GM23338 (cell line): Measurements from ENCODE around the gene RALBP1. TPM values are rescaled to one million over a fixed set of nuclear protein-coding genes. Genes with fewer than 3 reads are reported as not detected.
A peak's percentile ranks its signal among the peaks of the same experiment; 100 is the strongest.

ENCODE experiments used
- ATAC-seq: fragments of 200-7000 bp; cut with Tn5 transposase; 3 replicates; pipeline ENCODE4 v1.9.1; 2020
- DNase-seq: peaks from one replicate; pipeline ENCODE4 v3.0.0-alpha.2; 2015; ENCODE audit warnings: low spot score
- H2AFZ ChIP-seq: fragments of 200-600 bp; sonication (generic); 2 replicates; pipeline ENCODE4 v1.8.0; 2016; ENCODE audit warnings: antibody characterized with exemption, mild to moderate bottlenecking, moderate library complexity
- H3F3A ChIP-seq: fragments of 200-600 bp; sonication (generic); replicated peaks from 2 replicates; pipeline ENCODE4 v1.8.0; 2017; ENCODE audit warnings: antibody characterized with exemption, mixed run types, low read depth
- H3K27ac ChIP-seq: fragments of 200-600 bp; sonication (generic); 2 replicates; pipeline ENCODE4 v1.6.1; 2016; ENCODE audit warnings: low read depth
- H3K27me3 ChIP-seq: fragments of 200-600 bp; sonication (generic); 2 replicates; pipeline ENCODE4 v1.8.0; 2016; ENCODE audit warnings: mild to moderate bottlenecking, mixed run types, moderate library complexity; ENCODE audit not compliant: insufficient read depth
- H3K36me3 ChIP-seq: fragments of 200-600 bp; sonication (generic); 2 replicates; pipeline ENCODE4 v1.8.0; 2016; ENCODE audit warnings: mild to moderate bottlenecking; ENCODE audit not compliant: insufficient read depth
- H3K4me1 ChIP-seq: fragments of 200-600 bp; sonication (generic); 2 replicates; pipeline ENCODE4 v1.8.0; 2016; ENCODE audit warnings: mild to moderate bottlenecking, moderate library complexity; ENCODE audit not compliant: insufficient read depth
- H3K4me2 ChIP-seq: fragments of 200-600 bp; sonication (generic); 2 replicates; pipeline ENCODE4 v1.7.1; 2017; ENCODE audit warnings: mixed run types
- H3K4me3 ChIP-seq: fragments of 200-600 bp; sonication (generic); 2 replicates; pipeline ENCODE4 v1.6.1; 2016; ENCODE audit warnings: mixed run types
- H3K79me2 ChIP-seq: fragments of 200-600 bp; sonication (generic); replicated peaks from 2 replicates; pipeline ENCODE4 v1.8.0; 2017; ENCODE audit warnings: mild to moderate bottlenecking; ENCODE audit not compliant: insufficient read depth
- H3K9me2 ChIP-seq: fragments of 200-600 bp; sonication (generic); 2 replicates; pipeline ENCODE4 v1.8.0; 2017; ENCODE audit not compliant: insufficient read depth
- H4K20me1 ChIP-seq: fragments of 200-600 bp; sonication (generic); replicated peaks from 2 replicates; pipeline ENCODE4 v1.8.0; 2017; ENCODE audit warnings: mild to moderate bottlenecking; ENCODE audit not compliant: insufficient read depth
- H3K27ac Mint-ChIP-seq: 2 replicates; pipeline ENCODE4 v1.8.0; 2020; ENCODE audit warnings: inconsistent platforms, mild to moderate bottlenecking, moderate library complexity, mixed read lengths
- H3K27me3 Mint-ChIP-seq: 3 replicates; pipeline ENCODE4 v1.8.0; 2022; ENCODE audit warnings: low read depth, mild to moderate bottlenecking, moderate library complexity, mixed read lengths, inconsistent platforms; ENCODE audit not compliant: insufficient read depth, poor library complexity
- H3K36me3 Mint-ChIP-seq: 3 replicates; pipeline ENCODE4 v1.8.0; 2021; ENCODE audit warnings: low read depth, mild to moderate bottlenecking, inconsistent platforms, moderate library complexity, mixed read lengths
- H3K4me1 Mint-ChIP-seq: 3 replicates; pipeline ENCODE4 v1.8.0; 2020; ENCODE audit warnings: mild to moderate bottlenecking, inconsistent platforms, mixed read lengths
- H3K4me3 Mint-ChIP-seq: 3 replicates; pipeline ENCODE4 v1.8.0; 2021; ENCODE audit warnings: moderate library complexity, mild to moderate bottlenecking, inconsistent platforms, mixed read lengths
- H3K9me3 Mint-ChIP-seq: 3 replicates; pipeline ENCODE4 v1.8.0; 2020; ENCODE audit warnings: moderate library complexity, mild to moderate bottlenecking, inconsistent platforms, mixed read lengths
- CREB1 ChIP-seq: fragments of 250-450 bp; sonication (Bioruptor Pico); IDR thresholded peaks from 2 replicates; pipeline ENCODE4 v1.5.0; 2020; ENCODE audit warnings: low read depth, mild to moderate bottlenecking, moderate library complexity
- EZH2phosphoT487 ChIP-seq: fragments of 200-600 bp; sonication (generic); IDR thresholded peaks from one replicate; pipeline ENCODE4 v1.8.1; 2018; ENCODE audit warnings: antibody characterized with exemption; ENCODE audit not compliant: unreplicated experiment
- JUNB ChIP-seq: IDR thresholded peaks from one replicate; pipeline ENCODE4 v1.6.1; 2016; ENCODE audit warnings: antibody characterized with exemption; ENCODE audit not compliant: unreplicated experiment
- NANOG ChIP-seq: IDR thresholded peaks from 2 replicates; pipeline ENCODE4 v1.6.1; 2016; ENCODE audit warnings: antibody characterized with exemption, borderline replicate concordance
- POLR2AphosphoS5 ChIP-seq: IDR thresholded peaks from 2 replicates; pipeline ENCODE4 v1.6.1; 2016; ENCODE audit warnings: antibody characterized with exemption, low read depth
- STAT1 ChIP-seq: IDR thresholded peaks from one replicate; pipeline ENCODE4 v1.6.1; 2016; ENCODE audit warnings: antibody characterized with exemption; ENCODE audit not compliant: unreplicated experiment
- ZNF114 ChIP-seq: fragments of 250-450 bp; sonication (Bioruptor Pico); IDR thresholded peaks from 2 replicates; pipeline ENCODE4 v1.5.0; 2020; ENCODE audit warnings: mild to moderate bottlenecking, moderate library complexity
- ZNF331 ChIP-seq: fragments of 250-450 bp; sonication (Bioruptor Pico); IDR thresholded peaks from 2 replicates; pipeline ENCODE4 v1.5.0; 2020; ENCODE audit warnings: low read depth, mild to moderate bottlenecking, moderate library complexity
- polyA plus RNA-seq: library from polyadenylated mRNA; unstranded; fragments of >200 nt; fragmentation: Nextera tagmentation; extraction: Ambion mirVana; gene quantifications from 2 replicates; pipeline ENCODE4 v1.2.1, GENCODE V29; 2016
- total RNA-seq: library from RNA; depleted of rRNA; stranded (reverse); fragments of >200 nt; shearing (Covaris generic); gene quantifications from 2 replicates; pipeline ENCODE4 v1.2.3, GENCODE V29; 2014
- TF ChIP-seq, protein P1 (sequence below), 2 experiments: fragments of 200-600 bp in 1 of 2; sonication (generic) in 1 of 2; conservative IDR thresholded peaks; 2 replicates each; pipeline versions ENCODE4 v1.5.1 to v1.6.1; 2016 to 2017; ENCODE audit warnings: antibody characterized with exemption in 2 of 2, low read depth in 2 of 2, mild to moderate bottlenecking in 2 of 2, moderate library complexity in 1 of 2
- TF ChIP-seq, protein P2 (sequence below): IDR thresholded peaks from 2 replicates; pipeline ENCODE4 v1.6.1; 2016; ENCODE audit warnings: antibody characterized with exemption
- TF ChIP-seq, protein P3 (sequence below): IDR thresholded peaks from one replicate; pipeline ENCODE4 v1.6.1; 2018; ENCODE audit warnings: antibody characterized with exemption; ENCODE audit not compliant: unreplicated experiment

The RALBP1 gene
- total and polyA plus RNA-seq, 2 experiments from 2014 or later, result 80.9 to 103 TPM

DNA sequence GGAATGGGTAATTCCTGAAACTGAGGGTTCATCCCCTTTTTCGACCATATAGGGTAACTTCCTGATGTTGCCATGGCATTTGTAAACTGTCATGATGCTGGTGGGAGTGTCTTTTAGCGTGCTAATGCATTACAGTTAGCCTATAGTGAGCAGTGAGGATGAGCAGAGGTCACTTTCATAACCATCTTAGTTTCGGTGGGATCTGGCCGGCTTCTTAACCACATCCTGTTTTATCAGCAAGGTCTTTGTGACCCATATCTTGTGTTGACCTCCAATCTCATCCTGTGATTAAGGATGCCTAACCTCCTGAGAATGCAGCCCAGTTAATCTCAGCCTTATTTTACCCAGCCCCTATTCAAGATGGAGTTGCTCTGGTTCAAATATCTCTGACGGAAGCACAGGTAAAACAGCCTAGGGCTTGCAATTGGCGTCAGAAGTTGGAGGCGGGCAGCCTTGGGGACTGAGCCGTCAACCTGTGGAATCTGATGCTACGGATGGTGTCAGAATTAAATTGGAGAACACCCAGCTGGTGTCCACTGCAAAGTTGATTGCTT lies 19.5 kb downstream of the RALBP1 start (continued):
- TF ChIP-seq, protein P1, sequence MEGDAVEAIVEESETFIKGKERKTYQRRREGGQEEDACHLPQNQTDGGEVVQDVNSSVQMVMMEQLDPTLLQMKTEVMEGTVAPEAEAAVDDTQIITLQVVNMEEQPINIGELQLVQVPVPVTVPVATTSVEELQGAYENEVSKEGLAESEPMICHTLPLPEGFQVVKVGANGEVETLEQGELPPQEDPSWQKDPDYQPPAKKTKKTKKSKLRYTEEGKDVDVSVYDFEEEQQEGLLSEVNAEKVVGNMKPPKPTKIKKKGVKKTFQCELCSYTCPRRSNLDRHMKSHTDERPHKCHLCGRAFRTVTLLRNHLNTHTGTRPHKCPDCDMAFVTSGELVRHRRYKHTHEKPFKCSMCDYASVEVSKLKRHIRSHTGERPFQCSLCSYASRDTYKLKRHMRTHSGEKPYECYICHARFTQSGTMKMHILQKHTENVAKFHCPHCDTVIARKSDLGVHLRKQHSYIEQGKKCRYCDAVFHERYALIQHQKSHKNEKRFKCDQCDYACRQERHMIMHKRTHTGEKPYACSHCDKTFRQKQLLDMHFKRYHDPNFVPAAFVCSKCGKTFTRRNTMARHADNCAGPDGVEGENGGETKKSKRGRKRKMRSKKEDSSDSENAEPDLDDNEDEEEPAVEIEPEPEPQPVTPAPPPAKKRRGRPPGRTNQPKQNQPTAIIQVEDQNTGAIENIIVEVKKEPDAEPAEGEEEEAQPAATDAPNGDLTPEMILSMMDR (conservative IDR thresholded peaks at IDR 0.05; ENCODE audit: low read depth in 2 of 2), result no peak
- TF ChIP-seq JUNB (no peak), STAT1 (no peak), EZH2phosphoT487 (no peak)

DNA sequence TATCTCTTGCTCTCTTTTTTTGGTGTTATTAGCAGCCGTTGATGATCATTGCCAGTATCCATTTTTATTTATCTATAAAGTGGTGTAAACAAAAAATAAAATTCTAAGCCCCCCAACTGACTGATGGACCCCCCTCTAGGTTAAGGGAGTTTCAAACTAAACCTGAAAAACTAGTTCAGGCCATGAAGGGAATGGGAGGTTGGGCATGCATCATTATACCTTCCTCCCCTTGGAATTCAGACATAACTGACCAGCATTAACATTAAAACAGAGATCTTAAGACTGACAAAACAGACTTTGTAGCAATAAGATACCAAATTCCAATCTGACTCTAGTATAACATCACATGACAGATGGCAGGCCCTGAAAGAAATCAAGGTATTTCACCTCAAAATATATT lies 20.2 kb downstream of the RALBP1 start:
- TF ChIP-seq NANOG (0 out of 2 replicates have a peak, but pooled peaks have one; percentile 54), EZH2phosphoT487 (no peak)
- H3K79me2 ChIP-seq, result peaks cover 60% of the 10 kb centered on the region

DNA sequence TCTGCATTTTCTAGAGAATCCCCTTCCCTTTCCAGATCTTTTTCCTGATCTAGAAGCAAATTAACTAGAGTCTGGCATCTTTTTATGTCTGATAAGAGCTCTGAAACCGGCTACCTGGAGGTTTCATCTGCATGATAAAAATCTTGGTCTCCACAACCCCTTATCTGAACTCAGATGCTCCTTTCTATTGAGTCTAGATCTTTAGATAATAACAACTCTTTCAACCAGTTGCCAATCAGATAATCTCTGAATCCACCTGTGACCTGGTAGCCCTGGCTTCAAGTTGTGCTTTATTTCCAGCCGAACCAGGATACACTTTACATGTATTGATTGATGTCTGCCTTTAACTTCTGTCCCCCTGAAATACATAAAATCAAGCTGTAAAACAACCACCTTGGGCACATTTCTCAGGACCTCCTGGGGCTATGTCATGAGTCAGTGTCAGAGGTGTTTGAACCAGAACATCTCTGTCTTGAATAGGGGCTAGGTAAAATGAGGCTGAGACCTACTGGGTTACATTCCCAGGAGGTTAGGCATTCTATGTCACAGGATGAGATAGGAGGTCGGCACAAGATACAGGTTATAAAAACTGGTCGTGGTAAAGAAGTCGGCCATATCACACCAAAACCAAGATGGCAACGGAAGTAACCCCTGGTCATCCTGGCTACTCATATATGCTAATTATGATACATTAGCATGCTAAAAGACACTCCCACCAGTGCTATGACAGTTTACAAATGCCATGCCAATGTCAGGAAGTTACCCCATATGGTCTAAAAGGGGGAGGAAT lies 20.8 kb downstream of the RALBP1 start:
- ATAC-seq, result peak; percentile 23; the same call in 2 of the 3 replicates
- H3K36me3 ChIP-seq, result 0 out of 2 replicates have a peak, but pooled peaks cover 4% of the 10 kb centered on the region
- Mint-ChIP-seq H3K4me3 (no peak overlapping the region; the same call in 2 of the 3 replicates), H3K27ac (peak overlapping the region; percentile 92), H3K36me3 (peaks cover 37% of the 10 kb centered on the region), H3K9me3 (peaks cover 18% of the 10 kb centered on the region; the same call in 2 of the 3 replicates), H3K27me3 (no peaks in the 10 kb centered on the region), H3K4me1 (peaks cover 42% of the 10 kb centered on the region)
- no peaks in the 10 kb centered on the region for H3F3A ChIP-seq
- peak; percentile 11 for DNase-seq
- 0 out of 2 replicates have a peak, but pooled peaks cover 3% of the 10 kb centered on the region for H3K9me2 ChIP-seq
- no peaks in the 10 kb centered on the region for H3K27me3 ChIP-seq
- peak overlapping the region; percentile 3; the same call in 1 of the 2 replicates for H3K4me3 ChIP-seq
- peak overlapping the region; percentile 4; the same call in 1 of the 2 replicates for H3K4me2 ChIP-seq
- H4K20me1 ChIP-seq, result no peaks in the 10 kb centered on the region
- peaks cover 59% of the 10 kb centered on the region for H3K79me2 ChIP-seq
- peak overlapping the region; percentile 92 for H3K27ac ChIP-seq
- H3K4me1 ChIP-seq, result peaks cover 27% of the 10 kb centered on the region
- H2AFZ ChIP-seq, result no peak overlapping the region
- no peak for TF ChIP-seq JUNB
- TF ChIP-seq POLR2AphosphoS5, result no peak
- TF ChIP-seq CREB1 (CRISPR knock-in tag), result no peak
- TF ChIP-seq, protein P1 (conservative IDR thresholded peaks at IDR 0.05; ENCODE audit: low read depth in 2 of 2), result no peak
- no peak for TF ChIP-seq ZNF331 (CRISPR knock-in tag)
- TF ChIP-seq STAT1, result no peak
- TF ChIP-seq, protein P2, sequence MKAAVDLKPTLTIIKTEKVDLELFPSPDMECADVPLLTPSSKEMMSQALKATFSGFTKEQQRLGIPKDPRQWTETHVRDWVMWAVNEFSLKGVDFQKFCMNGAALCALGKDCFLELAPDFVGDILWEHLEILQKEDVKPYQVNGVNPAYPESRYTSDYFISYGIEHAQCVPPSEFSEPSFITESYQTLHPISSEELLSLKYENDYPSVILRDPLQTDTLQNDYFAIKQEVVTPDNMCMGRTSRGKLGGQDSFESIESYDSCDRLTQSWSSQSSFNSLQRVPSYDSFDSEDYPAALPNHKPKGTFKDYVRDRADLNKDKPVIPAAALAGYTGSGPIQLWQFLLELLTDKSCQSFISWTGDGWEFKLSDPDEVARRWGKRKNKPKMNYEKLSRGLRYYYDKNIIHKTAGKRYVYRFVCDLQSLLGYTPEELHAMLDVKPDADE, result no peak
- no peak for TF ChIP-seq EZH2phosphoT487
- TF ChIP-seq ZNF114 (CRISPR knock-in tag), result no peak
- TF ChIP-seq, protein P3, sequence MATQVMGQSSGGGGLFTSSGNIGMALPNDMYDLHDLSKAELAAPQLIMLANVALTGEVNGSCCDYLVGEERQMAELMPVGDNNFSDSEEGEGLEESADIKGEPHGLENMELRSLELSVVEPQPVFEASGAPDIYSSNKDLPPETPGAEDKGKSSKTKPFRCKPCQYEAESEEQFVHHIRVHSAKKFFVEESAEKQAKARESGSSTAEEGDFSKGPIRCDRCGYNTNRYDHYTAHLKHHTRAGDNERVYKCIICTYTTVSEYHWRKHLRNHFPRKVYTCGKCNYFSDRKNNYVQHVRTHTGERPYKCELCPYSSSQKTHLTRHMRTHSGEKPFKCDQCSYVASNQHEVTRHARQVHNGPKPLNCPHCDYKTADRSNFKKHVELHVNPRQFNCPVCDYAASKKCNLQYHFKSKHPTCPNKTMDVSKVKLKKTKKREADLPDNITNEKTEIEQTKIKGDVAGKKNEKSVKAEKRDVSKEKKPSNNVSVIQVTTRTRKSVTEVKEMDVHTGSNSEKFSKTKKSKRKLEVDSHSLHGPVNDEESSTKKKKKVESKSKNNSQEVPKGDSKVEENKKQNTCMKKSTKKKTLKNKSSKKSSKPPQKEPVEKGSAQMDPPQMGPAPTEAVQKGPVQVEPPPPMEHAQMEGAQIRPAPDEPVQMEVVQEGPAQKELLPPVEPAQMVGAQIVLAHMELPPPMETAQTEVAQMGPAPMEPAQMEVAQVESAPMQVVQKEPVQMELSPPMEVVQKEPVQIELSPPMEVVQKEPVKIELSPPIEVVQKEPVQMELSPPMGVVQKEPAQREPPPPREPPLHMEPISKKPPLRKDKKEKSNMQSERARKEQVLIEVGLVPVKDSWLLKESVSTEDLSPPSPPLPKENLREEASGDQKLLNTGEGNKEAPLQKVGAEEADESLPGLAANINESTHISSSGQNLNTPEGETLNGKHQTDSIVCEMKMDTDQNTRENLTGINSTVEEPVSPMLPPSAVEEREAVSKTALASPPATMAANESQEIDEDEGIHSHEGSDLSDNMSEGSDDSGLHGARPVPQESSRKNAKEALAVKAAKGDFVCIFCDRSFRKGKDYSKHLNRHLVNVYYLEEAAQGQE, result no peak

More for the DNA sequence above, 20.2 kb downstream of the RALBP1 start:
- H3K27me3 Mint-ChIP-seq, result no peaks in the 10 kb centered on the region
- peak overlapping the region; percentile 28; the same call in 2 of the 3 replicates for H3K4me3 Mint-ChIP-seq
- DNase-seq (peak; percentile 72), ATAC-seq (peak; percentile 78)
- H3K4me2 ChIP-seq, result peak overlapping the region; percentile 21
- peak overlapping the region; percentile 92 for H3K27ac ChIP-seq
- 0 out of 2 replicates have a peak, but pooled peaks cover 3% of the 10 kb centered on the region for H3K9me2 ChIP-seq
- H3F3A ChIP-seq, result no peaks in the 10 kb centered on the region
- peak overlapping the region; percentile 3; the same call in 1 of the 2 replicates for H3K4me3 ChIP-seq
- no peaks in the 10 kb centered on the region for H4K20me1 ChIP-seq
- peaks cover 42% of the 10 kb centered on the region for H3K4me1 Mint-ChIP-seq
- H3K9me3 Mint-ChIP-seq, result peaks cover 23% of the 10 kb centered on the region; the same call in 2 of the 3 replicates
- H3K4me1 ChIP-seq, result peaks cover 27% of the 10 kb centered on the region
- peak overlapping the region; percentile 91 for H3K27ac Mint-ChIP-seq
- H3K36me3 Mint-ChIP-seq, result peaks cover 39% of the 10 kb centered on the region
- H2AFZ ChIP-seq, result no peak overlapping the region
- H3K27me3 ChIP-seq, result no peaks in the 10 kb centered on the region
- 0 out of 2 replicates have a peak, but pooled peaks cover 3% of the 10 kb centered on the region for H3K36me3 ChIP-seq
